ENCODE measurements around the gene IYD. TPM values are rescaled to one million over a fixed set of nuclear protein-coding genes. Genes with fewer than 3 reads are reported as not detected.

The IYD gene
- polyA plus RNA-seq, 1 experiment: not detected

DNA sequence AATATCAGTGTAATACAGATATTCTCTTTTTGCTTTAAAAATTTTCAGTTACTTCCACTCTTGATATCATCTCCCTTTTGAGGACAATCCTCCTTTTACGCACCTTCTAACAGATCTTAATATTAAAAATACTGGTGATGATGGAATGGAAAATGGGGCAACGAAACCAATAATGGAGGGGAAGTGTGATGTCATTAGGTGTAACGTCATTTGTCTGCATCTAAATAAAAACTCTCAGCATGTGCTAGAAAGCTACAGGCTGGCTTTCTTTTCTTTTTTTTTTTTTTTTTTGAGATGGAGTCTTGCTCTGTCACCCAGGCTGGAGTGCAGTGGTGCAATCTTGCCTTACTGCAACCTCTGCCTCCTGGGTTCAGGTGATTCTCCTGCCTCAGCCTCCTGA lies 66.5 kb downstream of the IYD start:
- Histone ChIP-seq H3K9me3 (ENCODE audit: control insufficient read depth, insufficient read depth, low read length) (no peaks in the 10 kb centered on the region), H3K27ac (ENCODE audit: low read depth, low read length) (no peak overlapping the region), H3K27me3 (ENCODE audit: control insufficient read depth, insufficient read depth, low read length) (no peaks in the 10 kb centered on the region), H3K4me3 (ENCODE audit: low read depth, low read length) (no peak overlapping the region)
- POLR2A ChIA-PET: no interaction called here
- CTCF ChIA-PET: no interaction called here
- no peak for DNase-seq (ENCODE audit: low read depth, low spot score)
- TF ChIP-seq, protein P1, sequence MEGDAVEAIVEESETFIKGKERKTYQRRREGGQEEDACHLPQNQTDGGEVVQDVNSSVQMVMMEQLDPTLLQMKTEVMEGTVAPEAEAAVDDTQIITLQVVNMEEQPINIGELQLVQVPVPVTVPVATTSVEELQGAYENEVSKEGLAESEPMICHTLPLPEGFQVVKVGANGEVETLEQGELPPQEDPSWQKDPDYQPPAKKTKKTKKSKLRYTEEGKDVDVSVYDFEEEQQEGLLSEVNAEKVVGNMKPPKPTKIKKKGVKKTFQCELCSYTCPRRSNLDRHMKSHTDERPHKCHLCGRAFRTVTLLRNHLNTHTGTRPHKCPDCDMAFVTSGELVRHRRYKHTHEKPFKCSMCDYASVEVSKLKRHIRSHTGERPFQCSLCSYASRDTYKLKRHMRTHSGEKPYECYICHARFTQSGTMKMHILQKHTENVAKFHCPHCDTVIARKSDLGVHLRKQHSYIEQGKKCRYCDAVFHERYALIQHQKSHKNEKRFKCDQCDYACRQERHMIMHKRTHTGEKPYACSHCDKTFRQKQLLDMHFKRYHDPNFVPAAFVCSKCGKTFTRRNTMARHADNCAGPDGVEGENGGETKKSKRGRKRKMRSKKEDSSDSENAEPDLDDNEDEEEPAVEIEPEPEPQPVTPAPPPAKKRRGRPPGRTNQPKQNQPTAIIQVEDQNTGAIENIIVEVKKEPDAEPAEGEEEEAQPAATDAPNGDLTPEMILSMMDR (IDR thresholded peaks at IDR 0.05; ENCODE audit: low read depth, low read length): no peak

GRCh38 chr6:150435832-150436231 lies 67.0 kb downstream of the IYD start:
- ChIA-PET CTCF (no interaction called here), POLR2A (no interaction called here)
- TF ChIP-seq, protein P1 (IDR thresholded peaks at IDR 0.05; ENCODE audit: low read depth, low read length): no peak
- H3K27me3 ChIP-seq (ENCODE audit: control insufficient read depth, insufficient read depth, low read length): no peaks in the 10 kb centered on the region
- no peak overlapping the region for H3K27ac ChIP-seq (ENCODE audit: low read depth, low read length)
- no peaks in the 10 kb centered on the region for H3K9me3 ChIP-seq (ENCODE audit: control insufficient read depth, insufficient read depth, low read length)
- H3K4me3 ChIP-seq (ENCODE audit: low read depth, low read length): no peak overlapping the region
- no peak for DNase-seq (ENCODE audit: low read depth, low spot score)

DNA sequence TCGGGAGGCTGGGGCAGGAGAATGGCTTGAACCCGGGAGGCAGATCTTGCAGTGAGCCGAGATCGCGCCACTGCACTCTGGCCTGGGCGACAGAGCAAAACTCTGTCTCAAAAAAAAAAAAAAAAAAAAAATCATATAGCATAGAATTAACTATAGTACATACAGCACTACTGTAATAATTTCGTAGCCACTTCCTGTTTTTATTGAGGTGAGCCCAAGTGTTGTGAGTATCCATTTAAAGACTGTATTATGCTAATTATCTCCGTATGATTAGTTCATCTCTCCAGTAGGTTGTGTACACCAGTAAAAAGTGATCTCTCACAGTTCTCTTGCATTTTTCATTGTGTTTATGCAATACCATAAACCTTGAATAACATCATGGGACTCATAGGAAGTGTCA lies 70.6 kb downstream of the IYD start:
- H3K27ac ChIP-seq (ENCODE audit: low read depth, low read length): no peak overlapping the region
- no peak for DNase-seq (ENCODE audit: low read depth, low spot score)
- no peak overlapping the region for H3K4me3 ChIP-seq (ENCODE audit: low read depth, low read length)
- ChIA-PET POLR2A (no interaction called here), CTCF (no interaction called here)
- TF ChIP-seq, protein P1 (IDR thresholded peaks at IDR 0.05; ENCODE audit: low read depth, low read length): no peak
- no peaks in the 10 kb centered on the region for H3K27me3 ChIP-seq (ENCODE audit: control insufficient read depth, insufficient read depth, low read length)
- H3K9me3 ChIP-seq (ENCODE audit: control insufficient read depth, insufficient read depth, low read length): no peaks in the 10 kb centered on the region

- ChIA-PET POLR2A (no interaction called here), CTCF (interaction anchor here (0.9 kb wide), 1 partner anchor 25 kb away, joined by 3 read pairs; no protein-coding TSS in a partner anchor)
- no peak for DNase-seq (ENCODE audit: low read depth, low spot score)
- no peak overlapping the region for H3K4me3 ChIP-seq (ENCODE audit: low read depth, low read length)
- TF ChIP-seq, protein P1 (IDR thresholded peaks at IDR 0.05; ENCODE audit: low read depth, low read length): no peak
- no peaks in the 10 kb centered on the region for H3K27me3 ChIP-seq (ENCODE audit: control insufficient read depth, insufficient read depth, low read length)
- no peak overlapping the region for H3K27ac ChIP-seq (ENCODE audit: low read depth, low read length)
- no peaks in the 10 kb centered on the region for H3K9me3 ChIP-seq (ENCODE audit: control insufficient read depth, insufficient read depth, low read length)
Observed at GRCh38 chr6:150443621-150444020, 74.8 kb downstream of the IYD start.

DNA sequence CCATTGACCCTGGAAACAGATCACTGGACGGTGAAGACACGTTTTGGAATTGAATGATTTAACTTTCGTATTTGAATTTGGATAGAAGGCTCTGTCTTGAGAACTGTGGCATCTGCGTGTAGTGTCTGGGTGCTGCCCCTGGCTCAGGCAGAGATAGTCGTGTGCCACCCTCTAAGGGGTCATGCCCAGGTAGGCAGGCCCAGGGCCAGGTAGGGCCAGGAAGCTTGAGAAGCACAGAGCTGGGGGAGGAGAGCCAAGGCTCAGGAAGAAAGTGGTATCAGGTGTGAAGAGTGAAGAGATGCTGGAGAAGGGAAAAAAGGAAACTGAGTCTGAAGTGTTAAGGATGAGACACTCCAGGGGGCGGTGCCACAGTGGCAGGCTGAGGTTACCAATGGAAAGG lies 75.5 kb downstream of the IYD start:
- ChIA-PET POLR2A (no interaction called here), CTCF (interaction anchor here (0.9 kb wide), 1 partner anchor 26 kb away, joined by 3 read pairs; no protein-coding TSS in a partner anchor)
- Histone ChIP-seq H3K27me3 (ENCODE audit: control insufficient read depth, insufficient read depth, low read length) (no peaks in the 10 kb centered on the region), H3K9me3 (ENCODE audit: control insufficient read depth, insufficient read depth, low read length) (no peaks in the 10 kb centered on the region), H3K4me3 (ENCODE audit: low read depth, low read length) (no peak overlapping the region), H3K27ac (ENCODE audit: low read depth, low read length) (no peak overlapping the region)
- TF ChIP-seq, protein P1 (IDR thresholded peaks at IDR 0.05; ENCODE audit: low read depth, low read length): no peak
- DNase-seq (ENCODE audit: low read depth, low spot score): no peak

Data from AG04450 (cell line).